ENCODE data around the gene OTOS. TPM values are rescaled to one million over a fixed set of nuclear protein-coding genes. Genes with fewer than 3 reads are reported as not detected.

OTOS gene
- total RNA-seq, 1 donor from 2014 or later: not detected

GRCh38 chr2:240141736-240142135 is 1.3 kb upstream of the OTOS start:
- Histone ChIP-seq H3K4me3 (no peak overlapping the region), H3K9me3 (no peaks in the 10 kb centered on the region), H3K36me3 (no peaks in the 10 kb centered on the region), H3K27ac (no peak overlapping the region), H3K4me1 (peaks cover 0 to under 1% of the 10 kb centered on the region in 2 donors), H3K27me3 (no peaks in the 10 kb centered on the region)
- DNase-seq (ENCODE audit: low spot score in 2 of 2): no peak
- TF ChIP-seq CTCF (IDR thresholded peaks at IDR 0.05): no peak
- intact Hi-C loops (cut with DNase I): no loop called here

- Histone ChIP-seq H3K4me1 (peaks cover 0 to 3% of the 10 kb centered on the region in 2 donors), H3K27ac (no peak overlapping the region), H3K4me3 (no peak overlapping the region), H3K9me3 (no peaks in the 10 kb centered on the region), H3K36me3 (no peaks in the 10 kb centered on the region), H3K27me3 (no peaks in the 10 kb centered on the region)
- peak in 1 of 2 donors; percentile 28 for DNase-seq (ENCODE audit: low spot score in 2 of 2)
- intact Hi-C loops (cut with DNase I): no loop called here
- no peak for TF ChIP-seq CTCF (IDR thresholded peaks at IDR 0.05)
Observed at GRCh38 chr2:240140920-240141319, 462 bp upstream of the OTOS start.

- DNase-seq (ENCODE audit: low spot score in 2 of 2): peak in 1 of 2 donors; percentile 42
- no peaks in the 10 kb centered on the region for H3K9me3 ChIP-seq
- intact Hi-C loops (cut with DNase I): loop anchor here (5.0 kb wide), 1 partner anchor 297 kb away; the partner anchor contains the start of gene GPC1
- H3K36me3 ChIP-seq: no peaks in the 10 kb centered on the region
- H3K4me1 ChIP-seq: peaks cover 5 to 11% of the 10 kb centered on the region in 2 donors
- no peaks in the 10 kb centered on the region for H3K27me3 ChIP-seq
- H3K27ac ChIP-seq: no peak overlapping the region
- TF ChIP-seq CTCF (IDR thresholded peaks at IDR 0.05): no peak
- no peak overlapping the region for H3K4me3 ChIP-seq
Observed at GRCh38 chr2:240139666-240140393, 628 bp downstream of the OTOS start.

GRCh38 chr2:240139011-240139441 is 1.4 kb downstream of the OTOS start:
- H3K4me3 ChIP-seq: no peak overlapping the region
- intact Hi-C loops (cut with DNase I): loop anchor here (5.0 kb wide), 1 partner anchor 298 kb away; the partner anchor contains the start of gene GPC1
- H3K4me1 ChIP-seq: peaks cover 5 to 11% of the 10 kb centered on the region in 2 donors
- DNase-seq (ENCODE audit: low spot score in 2 of 2): peak in 1 of 2 donors; percentile 57
- no peak for TF ChIP-seq CTCF (IDR thresholded peaks at IDR 0.05)
- no peaks in the 10 kb centered on the region for H3K9me3 ChIP-seq
- H3K27me3 ChIP-seq: no peaks in the 10 kb centered on the region
- no peaks in the 10 kb centered on the region for H3K36me3 ChIP-seq
- no peak overlapping the region for H3K27ac ChIP-seq

GRCh38 chr2:240138254-240138984 is 2.0 kb downstream of the OTOS start:
- Histone ChIP-seq H3K4me3 (no peak overlapping the region), H3K4me1 (peaks cover 5 to 11% of the 10 kb centered on the region in 2 donors), H3K27ac (no peak overlapping the region), H3K9me3 (no peaks in the 10 kb centered on the region), H3K27me3 (no peaks in the 10 kb centered on the region), H3K36me3 (peaks cover 4 to 5% of the 10 kb centered on the region in 2 donors)
- no peak for TF ChIP-seq CTCF (IDR thresholded peaks at IDR 0.05)
- DNase-seq (ENCODE audit: low spot score in 2 of 2): peak in 1 of 2 donors; percentile 50
- intact Hi-C loops (cut with DNase I): loop anchor here (5.0 kb wide), 1 partner anchor 299 kb away; the partner anchor contains the start of gene GPC1
